ENCODE data around the gene MCEMP1.
A peak's percentile ranks its signal among the peaks of the same experiment; 100 is the strongest.

Gene MCEMP1

GRCh38 chr19:7669641-7670040 lies 7.2 kb upstream of the MCEMP1 start:
- no peak overlapping the region for H3K4me3 ChIP-seq (ENCODE audit: low read depth, low read length)

GRCh38 chr19:7670150-7670783 lies 6.6 kb upstream of the MCEMP1 start:
- H3K4me3 ChIP-seq (ENCODE audit: low read depth, low read length), result peak overlapping the region; percentile 26
- no peak for DNase-seq (ENCODE audit: low read depth)

More at GRCh38 chr19:7669641-7670040, 7.2 kb upstream of the MCEMP1 start:
- DNase-seq (ENCODE audit: low read depth), result no peak

- DNase-seq (ENCODE audit: low read depth), result no peak
- no peak overlapping the region for H3K4me3 ChIP-seq (ENCODE audit: low read depth, low read length)
Observed at GRCh38 chr19:7670790-7671189, 6.1 kb upstream of the MCEMP1 start.

GRCh38 chr19:7672522-7672921 lies 4.4 kb upstream of the MCEMP1 start:
- no peak for DNase-seq (ENCODE audit: low read depth)
- no peak overlapping the region for H3K4me3 ChIP-seq (ENCODE audit: low read depth, low read length)

- no peak overlapping the region for H3K4me3 ChIP-seq (ENCODE audit: low read depth, low read length)
- DNase-seq (ENCODE audit: low read depth), result no peak
Observed at GRCh38 chr19:7674010-7675005, 2.6 kb upstream of the MCEMP1 start.

GRCh38 chr19:7676376-7676775 lies 514 bp upstream of the MCEMP1 start:
- no peak for DNase-seq (ENCODE audit: low read depth)
- no peak overlapping the region for H3K4me3 ChIP-seq (ENCODE audit: low read depth, low read length)

- DNase-seq (ENCODE audit: low read depth), result no peak
- no peak overlapping the region for H3K4me3 ChIP-seq (ENCODE audit: low read depth, low read length)
Observed at GRCh38 chr19:7677669-7678311, 900 bp downstream of the MCEMP1 start.

- H3K4me3 ChIP-seq (ENCODE audit: low read depth, low read length), result no peak overlapping the region
- DNase-seq (ENCODE audit: low read depth), result no peak
Observed at GRCh38 chr19:7678971-7679751, 2.3 kb downstream of the MCEMP1 start.

GRCh38 chr19:7679771-7680605 lies 3.1 kb downstream of the MCEMP1 start:
- DNase-seq (ENCODE audit: low read depth), result no peak

GRCh38 chr19:7680606-7681339 lies 3.9 kb downstream of the MCEMP1 start, which contains the start of gene TRAPPC5:
TRAPPC5 (plus strand) TSS chr19:7680833; CDS start chr19:7682254, 1,421 bp downstream.
- H3K4me3 ChIP-seq (ENCODE audit: low read depth, low read length), result peak within 1 kb of the TSS; percentile 99
- peak; percentile 40 for DNase-seq (ENCODE audit: low read depth)

More at GRCh38 chr19:7679771-7680605, 3.1 kb downstream of the MCEMP1 start:
- H3K4me3 ChIP-seq (ENCODE audit: low read depth, low read length), result peak overlapping the region; percentile 99

GRCh38 chr19:7681340-7682174 lies 4.7 kb downstream of the MCEMP1 start:
- peak overlapping the region; percentile 99 for H3K4me3 ChIP-seq (ENCODE audit: low read depth, low read length)
- peak; percentile 36 for DNase-seq (ENCODE audit: low read depth)

- peak overlapping the region; percentile 99 for H3K4me3 ChIP-seq (ENCODE audit: low read depth, low read length)
- DNase-seq (ENCODE audit: low read depth), result no peak
Observed at GRCh38 chr19:7682175-7682855, 5.4 kb downstream of the MCEMP1 start.

GRCh38 chr19:7685546-7686445 lies 8.9 kb downstream of the MCEMP1 start:
- DNase-seq (ENCODE audit: low read depth), result no peak
- H3K4me3 ChIP-seq (ENCODE audit: low read depth, low read length), result no peak overlapping the region

- DNase-seq (ENCODE audit: low read depth), result no peak
- H3K4me3 ChIP-seq (ENCODE audit: low read depth, low read length), result no peak overlapping the region
Observed at GRCh38 chr19:7687177-7687576, 10.3 kb downstream of the MCEMP1 start.

GRCh38 chr19:7689165-7689564 lies 12.3 kb downstream of the MCEMP1 start:
- H3K4me3 ChIP-seq (ENCODE audit: low read depth, low read length), result no peak overlapping the region
- no peak for DNase-seq (ENCODE audit: low read depth)
